Glomerular endothelial cell (primary cell): ENCODE measurements around the gene MAP1B. TPM values are rescaled to one million over a fixed set of nuclear protein-coding genes. Genes with fewer than 3 reads are reported as not detected.

ENCODE experiments used
- DNase-seq: peaks from one replicate; pipeline ENCODE4 v3.0.0-alpha.2; 2011; ENCODE audit warnings: low read depth, low spot score; ENCODE audit errors: extremely low read depth
- total RNA-seq: library from RNA; depleted of rRNA; stranded (reverse); fragments of >200 nt; gene quantifications from 2 replicates; pipeline ENCODE4 v1.2.3, GENCODE V29; 2015

The MAP1B gene
- total RNA-seq, 1 donor from 2014 or later: 401 TPM

DNA sequence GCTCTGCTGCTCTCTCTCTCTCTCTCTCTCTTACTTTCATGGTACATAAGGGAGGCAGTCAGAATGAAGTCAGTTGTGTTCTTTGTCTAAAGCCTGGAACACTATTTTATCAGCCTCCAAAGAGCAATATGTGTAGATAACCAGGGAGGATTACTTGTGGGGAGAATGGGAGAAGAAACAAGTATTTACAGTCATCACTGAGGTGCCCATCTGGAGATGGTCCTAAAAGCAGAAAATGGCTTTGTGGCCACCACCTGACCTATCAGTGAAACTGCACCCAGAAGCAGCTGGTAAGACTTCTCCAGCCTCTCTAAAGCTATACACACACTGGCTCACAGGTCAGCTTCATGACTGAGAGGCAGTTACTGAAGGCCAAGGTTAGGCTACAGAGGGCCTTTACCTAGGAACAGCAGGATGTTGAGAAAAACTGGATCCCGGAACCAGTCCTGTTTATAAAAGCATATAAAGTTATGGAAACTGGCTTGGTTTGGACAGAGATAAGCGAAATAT, 137.6 kb downstream of the MAP1B start:
- no peak for DNase-seq

DNA sequence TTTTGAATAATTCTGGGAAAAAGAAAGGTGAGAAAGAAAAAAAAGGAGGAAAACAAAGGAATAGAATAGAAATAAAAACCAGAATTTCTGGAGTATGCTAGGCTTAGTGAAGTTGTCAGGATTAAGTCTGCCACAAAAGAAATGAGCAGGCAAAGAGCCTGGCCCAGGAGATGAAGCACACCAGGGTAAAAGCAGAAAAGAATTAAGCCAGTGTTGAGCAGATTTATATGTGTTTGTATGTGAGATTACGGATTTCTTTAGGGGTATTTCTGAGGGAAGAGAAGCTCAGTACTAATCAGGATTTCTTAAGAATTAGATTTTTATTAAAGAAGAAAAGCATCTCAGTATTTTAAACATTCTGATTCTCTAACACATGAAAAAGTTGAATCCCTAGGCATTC, 138.3 kb downstream of the MAP1B start:
- no peak for DNase-seq

- DNase-seq: no peak
Measured at GRCh38 chr5:72245951-72246532, 138.8 kb downstream of the MAP1B start.

DNA sequence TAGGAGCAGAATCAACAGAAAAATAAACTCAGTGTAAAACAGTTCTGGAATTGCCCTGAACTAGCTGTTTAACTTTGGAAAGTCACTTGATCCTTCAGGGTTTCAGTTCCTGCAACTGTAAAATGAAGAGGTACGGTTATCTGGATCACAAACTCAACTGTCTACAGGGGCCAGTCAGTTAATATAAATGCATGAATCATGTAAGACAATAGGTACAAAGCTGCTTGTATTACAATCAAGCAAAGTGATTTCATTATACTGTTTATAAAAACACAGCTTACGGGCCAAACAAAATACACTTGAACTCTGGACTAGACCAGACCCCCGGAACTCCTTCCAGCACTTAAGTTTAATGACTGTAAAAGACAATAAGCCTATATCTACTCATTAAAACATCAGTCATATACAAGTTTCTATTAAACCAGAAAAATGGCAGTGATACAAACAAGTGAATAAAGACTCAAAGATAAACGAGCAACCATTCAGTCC, 139.7 kb downstream of the MAP1B start:
- no peak for DNase-seq

GRCh38 chr5:72248410-72248981, 141.2 kb downstream of the MAP1B start:
- no peak for DNase-seq

- no peak for DNase-seq
Measured at GRCh38 chr5:72251386-72251785, 144.1 kb downstream of the MAP1B start.

GRCh38 chr5:72252008-72252407, 144.7 kb downstream of the MAP1B start:
- DNase-seq: no peak

DNA sequence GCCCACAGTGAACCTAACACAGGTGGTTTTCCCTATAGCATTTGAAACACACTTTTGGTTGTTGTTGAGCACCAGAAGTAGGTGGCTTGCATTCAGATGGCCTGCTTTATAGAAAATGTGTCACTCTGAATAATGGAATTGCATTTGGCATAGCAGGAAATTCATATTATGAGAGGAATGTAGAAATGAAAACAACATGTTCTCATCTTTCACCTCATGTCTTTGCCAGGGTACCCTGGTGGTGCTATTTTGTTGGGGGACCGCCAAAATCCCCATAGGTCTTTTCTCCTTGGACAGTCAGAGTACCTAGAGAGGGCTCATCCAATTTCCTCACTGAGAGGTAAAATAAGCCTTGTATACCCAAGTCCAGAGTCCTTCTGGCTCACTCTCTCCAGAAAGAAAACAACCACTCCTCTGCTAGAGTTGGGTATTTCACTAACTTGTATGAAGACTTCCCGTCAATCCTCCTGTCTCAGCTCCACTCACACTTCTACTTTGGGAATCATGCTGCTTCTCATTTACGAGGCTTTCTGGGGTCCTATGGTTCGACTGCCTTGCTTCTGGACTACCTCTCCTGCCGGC, 145.4 kb downstream of the MAP1B start:
- no peak for DNase-seq

GRCh38 chr5:72255237-72255636, 148.0 kb downstream of the MAP1B start:
- no peak for DNase-seq

DNA sequence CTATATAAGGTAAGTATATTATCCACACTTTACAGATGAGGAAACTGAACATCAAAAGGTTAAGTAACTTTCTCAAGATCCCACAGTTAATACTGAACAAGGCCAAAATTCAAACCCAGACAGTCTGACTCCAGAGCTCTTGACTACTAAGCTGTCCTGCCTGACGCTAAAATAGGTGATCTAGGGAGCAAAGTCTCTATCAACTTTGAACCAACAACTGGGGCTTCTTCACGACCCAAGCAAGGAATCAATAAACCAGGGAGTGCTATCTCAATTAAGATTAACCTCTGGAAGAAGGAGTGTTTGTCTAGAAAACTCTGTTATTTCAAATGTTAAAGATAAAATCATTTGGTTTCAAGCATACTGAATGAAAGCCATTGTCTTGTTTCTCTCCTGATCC, 148.4 kb downstream of the MAP1B start:
- DNase-seq: no peak

- DNase-seq: no peak
Measured at GRCh38 chr5:72256536-72256935, 149.3 kb downstream of the MAP1B start.

Other genes with a start within 250 kb of the MAP1B start
- gene MRPS27, start 212.8 kb downstream of the MAP1B start, total RNA-seq: 45.9 and 58.5 TPM in 2 replicates
- gene PTCD2, start 212.9 kb downstream of the MAP1B start, total RNA-seq: 7.4 and 9.3 TPM in 2 replicates